ENCODE measurements around the gene ACSF3. TPM values are rescaled to one million over a fixed set of nuclear protein-coding genes. Genes with fewer than 3 reads are reported as not detected.

Gene ACSF3
- total RNA-seq, 4 donors from 2014 or later: 17.6 to 27.6 (median 21.6) TPM

GRCh38 chr16:89100601-89101302 lies 7.1 kb downstream of the ACSF3 start:
- ATAC-seq (ENCODE audit: low FRiP score) (no peak), DNase-seq (ENCODE audit: low spot score) (no peak)
- TF ChIP-seq, protein P1, sequence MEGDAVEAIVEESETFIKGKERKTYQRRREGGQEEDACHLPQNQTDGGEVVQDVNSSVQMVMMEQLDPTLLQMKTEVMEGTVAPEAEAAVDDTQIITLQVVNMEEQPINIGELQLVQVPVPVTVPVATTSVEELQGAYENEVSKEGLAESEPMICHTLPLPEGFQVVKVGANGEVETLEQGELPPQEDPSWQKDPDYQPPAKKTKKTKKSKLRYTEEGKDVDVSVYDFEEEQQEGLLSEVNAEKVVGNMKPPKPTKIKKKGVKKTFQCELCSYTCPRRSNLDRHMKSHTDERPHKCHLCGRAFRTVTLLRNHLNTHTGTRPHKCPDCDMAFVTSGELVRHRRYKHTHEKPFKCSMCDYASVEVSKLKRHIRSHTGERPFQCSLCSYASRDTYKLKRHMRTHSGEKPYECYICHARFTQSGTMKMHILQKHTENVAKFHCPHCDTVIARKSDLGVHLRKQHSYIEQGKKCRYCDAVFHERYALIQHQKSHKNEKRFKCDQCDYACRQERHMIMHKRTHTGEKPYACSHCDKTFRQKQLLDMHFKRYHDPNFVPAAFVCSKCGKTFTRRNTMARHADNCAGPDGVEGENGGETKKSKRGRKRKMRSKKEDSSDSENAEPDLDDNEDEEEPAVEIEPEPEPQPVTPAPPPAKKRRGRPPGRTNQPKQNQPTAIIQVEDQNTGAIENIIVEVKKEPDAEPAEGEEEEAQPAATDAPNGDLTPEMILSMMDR (IDR thresholded peaks at IDR 0.05): no peak

- ATAC-seq (ENCODE audit: low FRiP score) (no peak), DNase-seq (ENCODE audit: low spot score) (no peak)
- TF ChIP-seq, protein P1 (IDR thresholded peaks at IDR 0.05): no peak
Measured at GRCh38 chr16:89101303-89102040, 7.8 kb downstream of the ACSF3 start.

DNA sequence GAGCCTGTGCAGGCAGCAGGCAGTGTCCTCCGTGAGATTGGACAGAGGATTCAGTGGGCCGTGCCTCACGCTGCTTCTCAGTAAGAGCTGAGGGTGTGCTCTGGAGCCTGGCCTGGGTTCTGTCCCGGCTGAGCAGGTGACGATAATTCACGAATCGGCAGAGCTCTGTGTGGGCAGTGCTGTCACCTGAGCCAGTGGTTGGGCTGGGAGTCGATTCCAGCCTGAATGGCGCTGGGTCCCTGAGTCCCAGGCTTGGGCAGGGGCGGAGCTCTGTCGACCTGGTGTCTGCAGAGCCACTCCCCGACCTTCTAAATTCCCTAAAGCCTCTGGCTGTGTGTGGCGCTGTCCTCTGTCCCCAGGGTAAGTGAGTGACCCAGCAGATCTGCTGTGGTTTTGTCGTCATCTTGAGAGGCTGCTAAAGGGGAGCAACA lies 8.4 kb downstream of the ACSF3 start:
- TF ChIP-seq, protein P1 (IDR thresholded peaks at IDR 0.05): no peak
- DNase-seq (ENCODE audit: low spot score) (no peak), ATAC-seq (ENCODE audit: low FRiP score) (no peak)

GRCh38 chr16:89102481-89103073 lies 8.9 kb downstream of the ACSF3 start:
- ATAC-seq (ENCODE audit: low FRiP score) (no peak), DNase-seq (ENCODE audit: low spot score) (no peak)
- TF ChIP-seq, protein P1 (IDR thresholded peaks at IDR 0.05): no peak

DNA sequence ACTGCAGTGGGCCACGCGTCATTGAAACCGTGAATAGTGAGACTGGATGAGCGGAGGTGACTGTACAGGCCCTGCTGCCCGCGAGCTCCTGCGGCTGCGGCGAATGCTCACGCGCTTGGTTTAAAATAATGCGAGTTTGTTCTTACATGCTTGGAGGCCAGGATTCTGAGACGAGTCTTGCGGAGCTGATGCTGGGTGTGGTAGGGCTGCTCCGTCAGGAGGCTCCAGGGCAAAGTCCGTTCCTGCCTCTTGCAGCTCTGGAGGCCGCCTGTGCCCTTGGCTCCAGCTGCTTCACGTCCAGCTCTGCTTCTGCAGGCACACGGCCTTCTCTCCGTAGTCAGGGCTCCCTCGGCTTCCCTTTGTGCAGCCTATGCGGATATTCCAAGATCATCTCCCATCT lies 9.5 kb downstream of the ACSF3 start:
- DNase-seq (ENCODE audit: low spot score) (no peak), ATAC-seq (ENCODE audit: low FRiP score) (no peak)
- TF ChIP-seq, protein P1 (IDR thresholded peaks at IDR 0.05): no peak

DNA sequence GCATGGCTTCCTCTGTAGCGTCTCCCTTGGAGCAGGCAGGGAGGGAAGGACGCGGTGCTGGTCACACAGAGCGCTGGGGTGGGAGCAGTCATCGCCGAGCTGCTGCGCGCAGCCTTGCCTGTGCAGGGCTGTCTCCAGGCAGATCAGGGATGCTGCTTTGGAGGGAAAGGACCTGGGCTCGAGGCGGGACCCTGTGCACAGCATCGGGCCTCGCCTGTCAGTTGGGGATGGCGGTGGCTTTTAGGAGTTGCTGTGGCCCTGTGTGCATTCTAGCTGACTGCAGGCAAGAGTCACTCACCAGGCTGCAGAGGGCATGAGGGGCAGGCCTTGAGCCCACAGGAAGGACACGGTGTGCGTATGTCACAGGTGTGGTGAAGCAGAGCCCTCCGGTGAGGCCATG lies 10.1 kb downstream of the ACSF3 start:
- TF ChIP-seq, protein P1 (IDR thresholded peaks at IDR 0.05): no peak
- no peak for DNase-seq (ENCODE audit: low spot score)
- no peak for ATAC-seq (ENCODE audit: low FRiP score)
